HCT116 (cell line): ENCODE measurements around the gene SUOX. TPM values are rescaled to one million over a fixed set of nuclear protein-coding genes. Genes with fewer than 3 reads are reported as not detected.

ENCODE experiments used
- ATAC-seq: fragments of 200-7000 bp; cut with Tn5 transposase; 2 replicates; pipeline ENCODE4 v1.9.1; 2020; ENCODE audit warnings: mild to moderate bottlenecking, moderate library complexity
- BruUV-seq: library from RNA; stranded (reverse); fragments of 400-500 nt; replicated peaks from 2 replicates; lab custom pipeline; 2021; lab: Mats Ljungman, UMichigan
- CTCF ChIA-PET: fragments of 300-600 bp; sonication (Branson Sonifier 250); formaldehyde crosslinking; loops from one replicate; lab custom pipeline; 2021; ENCODE audit warnings: antibody characterized with exemption; lab: Charles Lee
- POLR2A ChIA-PET: fragments of 300-600, 350-600 bp; sonication (Branson Sonifier 250); formaldehyde crosslinking; loops from one replicate; lab custom pipeline; 2021; ENCODE audit warnings: antibody characterized with exemption; lab: Charles Lee
- RAD21 ChIA-PET, 2 experiments: fragments of 300-600 bp; sonication (Branson Sonifier 250); formaldehyde crosslinking; loops; one replicate each; lab custom pipeline; 2023; ENCODE audit warnings: low total read pairs in 2 of 2; ENCODE audit not compliant: uncharacterized antibody in 2 of 2, unreplicated experiment in 2 of 2, low non-redundant PET in 1 of 2; lab: Charles Lee
- DNase-seq: peaks from one replicate; pipeline ENCODE4 v3.0.0-alpha.2; 2010; ENCODE audit warnings: low read depth, low spot score
- H2AFZ ChIP-seq: fragments of 200-600 bp; shearing (Covaris generic), sonication (generic); 2 replicates; pipeline ENCODE4 v1.6.1; 2017; ENCODE audit warnings: low read depth, mixed run types, mixed read lengths, antibody characterized with exemption, low read length; ENCODE audit not compliant: poor library complexity, severe bottlenecking
- H3K27ac ChIP-seq: 2 replicates; pipeline ENCODE4 v1.5.1; 2012; ENCODE audit warnings: low read depth, low read length
- H3K27me3 ChIP-seq: fragments of 200-600 bp; sonication (generic); 2 replicates; pipeline ENCODE4 v1.6.1; 2016; ENCODE audit warnings: mixed run types, low read length, mixed read lengths; ENCODE audit not compliant: insufficient read depth
- H3K36me3 ChIP-seq, 2 experiments: fragments of 200-500 bp in 1 of 2; fragments of 200-600 bp in 1 of 2; sonication (Bioruptor generic) in 1 of 2; sonication (generic) in 1 of 2; 2 replicates each; pipeline versions ENCODE4 v1.5.1 to v1.6.1; 2014 to 2016; ENCODE audit warnings: low read length in 2 of 2, inconsistent platforms in 1 of 2, mixed read lengths in 1 of 2, mixed run types in 1 of 2; ENCODE audit not compliant: insufficient read depth in 2 of 2, control insufficient read depth in 1 of 2
- H3K4me1 ChIP-seq, 2 experiments: fragments of 200-600 bp in 1 of 2; sonication (generic) in 1 of 2; 2 replicates each; pipeline versions ENCODE4 v1.5.1 to v1.6.1; 2012 to 2017; ENCODE audit warnings: low read length in 2 of 2, inconsistent platforms in 1 of 2, mild to moderate bottlenecking in 1 of 2, mixed read lengths in 1 of 2, mixed run types in 1 of 2, moderate library complexity in 1 of 2; ENCODE audit not compliant: insufficient read depth in 2 of 2, control insufficient read depth in 1 of 2
- H3K4me2 ChIP-seq: fragments of 200-600 bp; sonication (generic); 2 replicates; pipeline ENCODE4 v1.6.1; 2017; ENCODE audit warnings: mixed run types, low read length, mixed read lengths
- H3K4me3 ChIP-seq, 2 experiments: fragments of 200-600 bp in 1 of 2; sonication (generic) in 1 of 2; replicated peaks in 1 of 2; 2 replicates each; pipeline ENCODE4 v1.5.1; 2011 to 2016; ENCODE audit warnings: low read length in 2 of 2, control low read depth in 1 of 2, low read depth in 1 of 2, mild to moderate bottlenecking in 1 of 2, mixed read lengths in 1 of 2, mixed run types in 1 of 2
- H3K79me2 ChIP-seq: fragments of 200-600 bp; sonication (generic); 2 replicates; pipeline ENCODE4 v1.6.1; 2017; ENCODE audit warnings: mild to moderate bottlenecking, mixed run types, low read length, moderate library complexity, mixed read lengths; ENCODE audit not compliant: insufficient read depth
- H3K9ac ChIP-seq: fragments of 200-600 bp; sonication (generic); 2 replicates; pipeline ENCODE4 v1.6.1; 2016; ENCODE audit warnings: low read length, mixed read lengths
- H3K9me2 ChIP-seq: fragments of 200-600 bp; sonication (generic), shearing (Covaris generic); 2 replicates; pipeline ENCODE4 v1.6.1; 2017; ENCODE audit warnings: mixed run types, mild to moderate bottlenecking, moderate library complexity; ENCODE audit not compliant: insufficient read depth
- H3K9me3 ChIP-seq, 2 experiments: fragments of 200-500 bp in 1 of 2; fragments of 200-600 bp in 1 of 2; sonication (Bioruptor generic) in 1 of 2; sonication (generic) in 1 of 2; 2 replicates each; pipeline ENCODE4 v1.6.1; 2014 to 2017; ENCODE audit warnings: low read length in 2 of 2, mixed read lengths in 2 of 2, inconsistent platforms in 1 of 2, low read depth in 1 of 2, mild to moderate bottlenecking in 1 of 2, mixed run types in 1 of 2, moderate library complexity in 1 of 2; ENCODE audit not compliant: control insufficient read depth in 1 of 2, insufficient read depth in 1 of 2
- H4K20me1 ChIP-seq: fragments of 200-600 bp; sonication (generic), shearing (Covaris generic); 2 replicates; pipeline ENCODE4 v1.6.1; 2017; ENCODE audit warnings: mixed run types, mild to moderate bottlenecking, moderate library complexity; ENCODE audit not compliant: insufficient read depth
- CBX3 ChIP-seq: IDR thresholded peaks from 2 replicates; pipeline ENCODE4 v1.6.1; 2012; ENCODE audit warnings: low read depth
- CEBPB ChIP-seq: IDR thresholded peaks from 2 replicates; pipeline ENCODE4 v1.6.1; 2012; ENCODE audit warnings: low read depth
- ELF1 ChIP-seq: IDR thresholded peaks from 2 replicates; pipeline ENCODE4 v1.6.1; 2012; ENCODE audit warnings: low read depth, borderline replicate concordance
- EZH2 ChIP-seq: fragments of 200-600 bp; sonication (generic); IDR thresholded peaks from 2 replicates; pipeline ENCODE4 v1.6.1; 2017; ENCODE audit warnings: antibody characterized with exemption, mixed run types
- JUND ChIP-seq: IDR thresholded peaks from 2 replicates; pipeline ENCODE4 v1.6.1; 2012
- POLR2A ChIP-seq: IDR thresholded peaks from 2 replicates; pipeline ENCODE4 v1.7.0; 2011; ENCODE audit warnings: borderline replicate concordance; ENCODE audit not compliant: insufficient read depth, insufficient read length; ENCODE audit errors: extremely low read depth
- RAD21 ChIP-seq: IDR thresholded peaks from 2 replicates; pipeline ENCODE4 v1.6.1; 2012; ENCODE audit warnings: low read depth, mild to moderate bottlenecking
- SP1 ChIP-seq: IDR thresholded peaks from 2 replicates; pipeline ENCODE4 v1.6.1; 2012; ENCODE audit warnings: low read depth
- SRF ChIP-seq: IDR thresholded peaks from 2 replicates; pipeline ENCODE4 v1.6.1; 2012; ENCODE audit warnings: low read depth
- YY1 ChIP-seq: IDR thresholded peaks from 2 replicates; pipeline ENCODE4 v1.6.1; 2011; ENCODE audit warnings: low read length, low read depth, moderate library complexity, mild to moderate bottlenecking; ENCODE audit not compliant: insufficient replicate concordance; ENCODE audit errors: extremely low read depth
- ZNF274 ChIP-seq: fragments of 200-500 bp; sonication (Bioruptor generic); IDR thresholded peaks from 2 replicates; pipeline ENCODE4 v1.6.1; 2014; ENCODE audit warnings: mild to moderate bottlenecking, low read depth, low read length, inconsistent platforms
- intact Hi-C: fragments of 100-400 bp; cut with micrococcal nuclease; formaldehyde crosslinking; loops from 2 replicates; pipeline ENCODE4 v1.10.0; 2022
- total RNA-seq: library from RNA; stranded (reverse); gene quantifications from one replicate; pipeline ENCODE4 v1.2.1, GENCODE V29; 2021; ENCODE audit not compliant: unreplicated experiment
- TF ChIP-seq, protein P1 (sequence below), 3 experiments: fragments of 200-600 bp in 1 of 3; sonication (generic) in 1 of 3; IDR thresholded peaks in 2 of 3; conservative IDR thresholded peaks in 1 of 3; 2 replicates each; pipeline ENCODE4 v1.5.1; 2012 to 2017; ENCODE audit warnings: low read depth in 2 of 3, low read length in 2 of 3, antibody characterized with exemption in 1 of 3, borderline replicate concordance in 1 of 3, control low read depth in 1 of 3, mild to moderate bottlenecking in 1 of 3, mixed read lengths in 1 of 3, mixed run types in 1 of 3, moderate library complexity in 1 of 3; ENCODE audit not compliant: insufficient read depth in 1 of 3
- TF ChIP-seq, protein P2 (sequence below): IDR thresholded peaks from 2 replicates; pipeline ENCODE4 v1.6.1; 2011; ENCODE audit warnings: mild to moderate bottlenecking, low read length, moderate library complexity; ENCODE audit not compliant: insufficient replicate concordance; ENCODE audit errors: extremely low read depth
- TF ChIP-seq, protein P3 (sequence below): IDR thresholded peaks from 2 replicates; pipeline ENCODE4 v1.6.1; 2012

Gene SUOX
- total RNA-seq, 1 experiment from 2014 or later = 18.0 TPM

DNA sequence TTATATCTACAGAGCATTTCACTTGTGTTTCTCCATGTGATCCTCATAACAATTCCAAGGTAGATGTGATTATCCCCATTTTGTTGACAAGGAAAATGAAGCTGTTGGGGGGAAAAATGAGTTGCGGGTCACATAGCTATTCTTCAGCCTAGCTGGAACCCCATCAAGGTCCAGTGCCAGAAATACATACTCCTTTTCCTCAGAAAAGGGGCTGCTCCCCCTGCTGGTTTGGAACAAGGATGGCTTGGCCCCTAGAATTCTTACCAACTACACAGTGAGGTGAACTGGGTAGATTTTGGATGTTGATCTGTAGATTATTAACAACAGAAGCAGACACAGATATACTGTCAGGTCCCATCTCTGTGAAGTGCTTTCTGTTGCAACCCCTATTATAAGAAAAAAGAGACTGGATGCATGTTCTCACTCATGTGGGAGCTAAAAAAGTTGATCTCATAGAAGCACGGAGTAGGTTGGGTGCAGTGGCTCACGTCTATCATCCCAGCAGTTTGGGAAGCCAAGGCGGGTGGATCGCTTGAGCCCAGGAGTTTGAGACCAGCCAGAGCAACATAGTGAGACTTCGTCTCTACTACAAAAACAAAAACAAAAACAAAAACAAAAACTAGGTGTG, 32.7 kb downstream of the SUOX start:
- H3K4me3 ChIP-seq = no peak overlapping the region
- no peak overlapping the region for H3K4me2 ChIP-seq
- DNase-seq (no peak), ATAC-seq (peak; percentile 88)
- H3K9me2 ChIP-seq = no peaks in the 10 kb centered on the region
- no peaks in the 10 kb centered on the region for H3K36me3 ChIP-seq
- no peak overlapping the region for H2AFZ ChIP-seq
- H4K20me1 ChIP-seq = no peaks in the 10 kb centered on the region
- CTCF ChIA-PET = interaction anchor here (0.6 to 2.6 kb wide), 14 partner anchors 8 to 293 kb away, joined by 3 to 24 read pairs (median 4); partner anchors contain the start of gene SUOX
- BruUV-seq = no TSS peak
- RAD21 ChIA-PET = interaction anchor here (0.6 to 1.4 kb wide), 3 partner anchors 23 to 34 kb away, joined by 3 to 4 read pairs (median 4); partner anchors contain the start of gene SUOX (in 1 of the 2)
- no peak for TF ChIP-seq SRF
- no peak for TF ChIP-seq EZH2
- TF ChIP-seq SP1 = no peak
- TF ChIP-seq, protein P1, sequence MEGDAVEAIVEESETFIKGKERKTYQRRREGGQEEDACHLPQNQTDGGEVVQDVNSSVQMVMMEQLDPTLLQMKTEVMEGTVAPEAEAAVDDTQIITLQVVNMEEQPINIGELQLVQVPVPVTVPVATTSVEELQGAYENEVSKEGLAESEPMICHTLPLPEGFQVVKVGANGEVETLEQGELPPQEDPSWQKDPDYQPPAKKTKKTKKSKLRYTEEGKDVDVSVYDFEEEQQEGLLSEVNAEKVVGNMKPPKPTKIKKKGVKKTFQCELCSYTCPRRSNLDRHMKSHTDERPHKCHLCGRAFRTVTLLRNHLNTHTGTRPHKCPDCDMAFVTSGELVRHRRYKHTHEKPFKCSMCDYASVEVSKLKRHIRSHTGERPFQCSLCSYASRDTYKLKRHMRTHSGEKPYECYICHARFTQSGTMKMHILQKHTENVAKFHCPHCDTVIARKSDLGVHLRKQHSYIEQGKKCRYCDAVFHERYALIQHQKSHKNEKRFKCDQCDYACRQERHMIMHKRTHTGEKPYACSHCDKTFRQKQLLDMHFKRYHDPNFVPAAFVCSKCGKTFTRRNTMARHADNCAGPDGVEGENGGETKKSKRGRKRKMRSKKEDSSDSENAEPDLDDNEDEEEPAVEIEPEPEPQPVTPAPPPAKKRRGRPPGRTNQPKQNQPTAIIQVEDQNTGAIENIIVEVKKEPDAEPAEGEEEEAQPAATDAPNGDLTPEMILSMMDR (IDR thresholded peaks at IDR 0.05 in 2 of 3, conservative IDR thresholded peaks at IDR 0.05 in 1 of 3; ENCODE audit: borderline replicate concordance in 1 of 3, insufficient read depth in 1 of 3, low read depth in 2 of 3, low read length in 2 of 3) = peak; percentile 73 to 78 (median 78)
- TF ChIP-seq, protein P2, sequence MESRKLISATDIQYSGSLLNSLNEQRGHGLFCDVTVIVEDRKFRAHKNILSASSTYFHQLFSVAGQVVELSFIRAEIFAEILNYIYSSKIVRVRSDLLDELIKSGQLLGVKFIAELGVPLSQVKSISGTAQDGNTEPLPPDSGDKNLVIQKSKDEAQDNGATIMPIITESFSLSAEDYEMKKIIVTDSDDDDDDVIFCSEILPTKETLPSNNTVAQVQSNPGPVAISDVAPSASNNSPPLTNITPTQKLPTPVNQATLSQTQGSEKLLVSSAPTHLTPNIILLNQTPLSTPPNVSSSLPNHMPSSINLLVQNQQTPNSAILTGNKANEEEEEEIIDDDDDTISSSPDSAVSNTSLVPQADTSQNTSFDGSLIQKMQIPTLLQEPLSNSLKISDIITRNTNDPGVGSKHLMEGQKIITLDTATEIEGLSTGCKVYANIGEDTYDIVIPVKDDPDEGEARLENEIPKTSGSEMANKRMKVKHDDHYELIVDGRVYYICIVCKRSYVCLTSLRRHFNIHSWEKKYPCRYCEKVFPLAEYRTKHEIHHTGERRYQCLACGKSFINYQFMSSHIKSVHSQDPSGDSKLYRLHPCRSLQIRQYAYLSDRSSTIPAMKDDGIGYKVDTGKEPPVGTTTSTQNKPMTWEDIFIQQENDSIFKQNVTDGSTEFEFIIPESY = no peak
- TF ChIP-seq CBX3 = no peak
- TF ChIP-seq RAD21 = peak; percentile 73
- no peak for TF ChIP-seq ZNF274
- no peak for TF ChIP-seq YY1
- no peak for TF ChIP-seq ELF1
- no peak for TF ChIP-seq JUND
- no peak for TF ChIP-seq POLR2A
- TF ChIP-seq, protein P3, sequence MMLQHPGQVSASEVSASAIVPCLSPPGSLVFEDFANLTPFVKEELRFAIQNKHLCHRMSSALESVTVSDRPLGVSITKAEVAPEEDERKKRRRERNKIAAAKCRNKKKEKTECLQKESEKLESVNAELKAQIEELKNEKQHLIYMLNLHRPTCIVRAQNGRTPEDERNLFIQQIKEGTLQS = no peak
- no peak for TF ChIP-seq CEBPB
- H3K9ac ChIP-seq = no peak overlapping the region
- no peaks in the 10 kb centered on the region for H3K79me2 ChIP-seq
- H3K27ac ChIP-seq = no peak overlapping the region
- no peaks in the 10 kb centered on the region for H3K27me3 ChIP-seq
- intact Hi-C loops = loop anchor here (1.0 to 5.0 kb wide), 2 partner anchors 33 to 292 kb away; no protein-coding TSS in a partner anchor
- POLR2A ChIA-PET = interaction anchor here (0.9 to 1.1 kb wide), 2 partner anchors 23 to 33 kb away, joined by 3 read pairs; partner anchors contain the start of gene SUOX
- H3K4me1 ChIP-seq = no peaks in the 10 kb centered on the region
- no peaks in the 10 kb centered on the region for H3K9me3 ChIP-seq
